SU-DHL-6 (cell line): ENCODE results near the gene MEMO1.

Experiments
- H2AFZ ChIP-seq: fragments of 200-600 bp; sonication (generic); 2 replicates; pipeline ENCODE4 v1.6.1; 2014; ENCODE audit warnings: low read depth, mild to moderate bottlenecking, moderate library complexity, mixed read lengths, antibody characterized with exemption, low read length; ENCODE audit not compliant: severe bottlenecking
- H3F3A ChIP-seq: fragments of 200-600 bp; shearing (Covaris generic); 2 replicates; pipeline ENCODE4 v1.6.0; 2016; ENCODE audit warnings: antibody characterized with exemption, mild to moderate bottlenecking; ENCODE audit not compliant: insufficient read depth
- H3K27ac ChIP-seq: fragments of 200-600 bp; sonication (generic); 2 replicates; pipeline ENCODE4 v1.5.1; 2016; ENCODE audit warnings: low read depth, mild to moderate bottlenecking, low read length, moderate library complexity, mixed read lengths
- H3K27me3 ChIP-seq: fragments of 200-600 bp; sonication (generic), shearing (Covaris generic); 2 replicates; pipeline ENCODE4 v1.6.0; 2014; ENCODE audit warnings: mild to moderate bottlenecking, low read length
- H3K36me3 ChIP-seq: fragments of 200-600 bp; sonication (generic); 2 replicates; pipeline ENCODE4 v1.6.1; 2014; ENCODE audit warnings: mild to moderate bottlenecking, low read length, mixed read lengths
- H3K4me2 ChIP-seq: fragments of 300-600, 200-600 bp; shearing (Covaris generic), sonication (generic); 2 replicates; pipeline ENCODE4 v1.6.0; 2014; ENCODE audit warnings: low read length, low read depth, mild to moderate bottlenecking; ENCODE audit not compliant: poor library complexity, severe bottlenecking
- H3K4me3 ChIP-seq: fragments of 200-600 bp; sonication (generic); 2 replicates; pipeline ENCODE4 v1.5.1; 2014; ENCODE audit warnings: antibody characterized with exemption, low read length, mild to moderate bottlenecking, mixed read lengths; ENCODE audit not compliant: insufficient read depth, poor library complexity, severe bottlenecking
- H3K79me2 ChIP-seq: fragments of 200-600 bp; sonication (generic); 2 replicates; pipeline ENCODE4 v1.6.1; 2014; ENCODE audit warnings: mild to moderate bottlenecking, low read length, moderate library complexity; ENCODE audit not compliant: insufficient read depth
- H3K9ac ChIP-seq: fragments of 200-600 bp; sonication (generic); 2 replicates; pipeline ENCODE4 v1.7.0; 2014; ENCODE audit warnings: mild to moderate bottlenecking, low read length
- H3K9me2 ChIP-seq: fragments of 200-600 bp; sonication (generic); replicated peaks from 2 replicates; pipeline ENCODE4 v1.6.1; 2014; ENCODE audit warnings: low read length; ENCODE audit not compliant: insufficient read depth
- H3K9me3 ChIP-seq: fragments of 200-600 bp; sonication (generic); 2 replicates; pipeline ENCODE4 v1.6.1; 2014; ENCODE audit warnings: low read length, mixed read lengths; ENCODE audit not compliant: insufficient read depth
- H4K20me1 ChIP-seq: fragments of 200-600 bp; sonication (generic); 2 replicates; pipeline ENCODE4 v1.6.1; 2014; ENCODE audit warnings: low read depth, mild to moderate bottlenecking, antibody characterized with exemption, low read length, moderate library complexity, mixed read lengths
- CTCF ChIP-seq: fragments of 200-600 bp; sonication (generic); IDR thresholded peaks from one replicate; pipeline ENCODE4 v1.5.1; 2017; ENCODE audit warnings: antibody characterized with exemption, mild to moderate bottlenecking, low read length, moderate library complexity; ENCODE audit not compliant: insufficient read depth, poor library complexity, severe bottlenecking
- EZH2phosphoT487 ChIP-seq: fragments of 200-600 bp; sonication (generic), shearing (Covaris generic); conservative IDR thresholded peaks from 2 replicates; pipeline ENCODE4 v1.6.1; 2018; ENCODE audit warnings: mild to moderate bottlenecking, antibody characterized with exemption, low read length, moderate library complexity, mixed read lengths

MEMO1 gene

GRCh38 chr2:31931916-31932315, 78.9 kb downstream of the MEMO1 start:
- peaks cover 6% of the 10 kb centered on the region; the same call in 1 of the 2 replicates for H4K20me1 ChIP-seq
- H3F3A ChIP-seq = peaks cover 6% of the 10 kb centered on the region; the same call in 1 of the 2 replicates
- H3K4me3 ChIP-seq = no peak overlapping the region
- H3K4me2 ChIP-seq = no peak overlapping the region
- no peak overlapping the region for H3K27ac ChIP-seq
- TF ChIP-seq CTCF = no peak
- TF ChIP-seq EZH2phosphoT487 = no peak
- H3K79me2 ChIP-seq = peaks cover 42% of the 10 kb centered on the region
- H3K27me3 ChIP-seq = no peaks in the 10 kb centered on the region
- no peaks in the 10 kb centered on the region for H3K9me2 ChIP-seq
- H2AFZ ChIP-seq = no peak overlapping the region
- H3K9me3 ChIP-seq = no peaks in the 10 kb centered on the region
- no peak overlapping the region for H3K9ac ChIP-seq
- peaks cover 11% of the 10 kb centered on the region; the same call in 1 of the 2 replicates for H3K36me3 ChIP-seq

- no peak overlapping the region for H2AFZ ChIP-seq
- no peak overlapping the region for H3K9ac ChIP-seq
- H4K20me1 ChIP-seq = no peaks in the 10 kb centered on the region
- H3K4me2 ChIP-seq = no peak overlapping the region
- H3K9me2 ChIP-seq = no peaks in the 10 kb centered on the region
- H3K4me3 ChIP-seq = no peak overlapping the region
- peaks cover 11% of the 10 kb centered on the region for H3F3A ChIP-seq
- H3K27me3 ChIP-seq = no peaks in the 10 kb centered on the region
- no peaks in the 10 kb centered on the region for H3K79me2 ChIP-seq
- peaks cover 6% of the 10 kb centered on the region; the same call in 1 of the 2 replicates for H3K36me3 ChIP-seq
- no peaks in the 10 kb centered on the region for H3K9me3 ChIP-seq
- no peak for TF ChIP-seq CTCF
- TF ChIP-seq EZH2phosphoT487 = no peak
- no peak overlapping the region for H3K27ac ChIP-seq
Measured at GRCh38 chr2:31925517-31925916, 85.3 kb downstream of the MEMO1 start.

- peaks cover 8% of the 10 kb centered on the region for H3F3A ChIP-seq
- H3K9ac ChIP-seq = no peak overlapping the region
- H3K79me2 ChIP-seq = no peaks in the 10 kb centered on the region
- no peak overlapping the region for H3K4me2 ChIP-seq
- H2AFZ ChIP-seq = no peak overlapping the region
- no peaks in the 10 kb centered on the region for H3K27me3 ChIP-seq
- no peaks in the 10 kb centered on the region for H3K9me2 ChIP-seq
- TF ChIP-seq EZH2phosphoT487 (no peak), CTCF (no peak)
- no peaks in the 10 kb centered on the region for H4K20me1 ChIP-seq
- H3K36me3 ChIP-seq = peaks cover 8% of the 10 kb centered on the region; the same call in 1 of the 2 replicates
- no peak overlapping the region for H3K4me3 ChIP-seq
- H3K27ac ChIP-seq = no peak overlapping the region
- H3K9me3 ChIP-seq = no peaks in the 10 kb centered on the region
Measured at GRCh38 chr2:31923662-31924061, 87.1 kb downstream of the MEMO1 start.
